ENCODE data around the gene TWNK.

Gene TWNK

DNA sequence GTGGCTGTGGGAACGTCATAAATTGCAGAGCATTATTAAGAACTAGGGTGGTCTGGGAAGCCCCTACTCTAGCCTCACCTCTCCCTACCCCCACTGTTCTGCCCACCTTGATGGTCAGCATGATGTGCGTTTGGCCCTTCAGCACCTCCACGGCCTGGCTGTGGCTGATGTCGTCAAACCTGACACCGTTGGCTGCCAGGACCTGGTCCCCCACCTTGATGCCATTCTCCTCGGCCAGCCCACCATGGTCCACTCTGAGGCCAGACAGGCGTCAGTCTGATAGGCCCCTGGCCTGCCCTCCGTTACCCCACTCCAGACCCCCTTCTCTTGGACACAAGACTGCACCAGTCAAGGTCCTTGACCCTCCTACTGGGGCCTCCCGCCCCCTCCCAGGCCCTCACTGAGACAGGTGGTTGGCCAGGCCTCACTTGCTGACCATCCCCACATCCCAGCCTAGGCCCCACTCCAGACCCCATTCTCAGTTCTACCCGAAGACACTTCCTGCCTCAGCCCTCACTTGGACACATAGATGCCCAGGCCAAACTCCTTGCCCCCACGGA is 34.4 kb downstream of the TWNK start:
- Histone ChIP-seq H3K4me1 (ENCODE audit: control extremely low read depth in 1 of 4, control insufficient read depth in 4 of 4, insufficient read depth in 4 of 4, low read length in 3 of 4) (peaks cover 0 to 18% (median 17%) of the 10 kb centered on the region in 4 experiments), H3K27ac (ENCODE audit: insufficient read depth in 1 of 2, low read depth in 1 of 2, low read length in 2 of 2, poor library complexity in 1 of 2, severe bottlenecking in 2 of 2) (no peak overlapping the region), H3K4me3 (ENCODE audit: control insufficient read depth in 1 of 7, extremely low read depth in 1 of 7, insufficient read depth in 4 of 7, low read depth in 2 of 7, low read length in 6 of 7) (no peak overlapping the region), H3K9me3 (ENCODE audit: control extremely low read depth in 1 of 5, control insufficient read depth in 4 of 5, insufficient read depth in 2 of 5, low read depth in 1 of 5, low read length in 4 of 5) (no peaks in the 10 kb centered on the region), H3K27me3 (replicated peaks in 2 of 5; ENCODE audit: control insufficient read depth in 4 of 5, insufficient read depth in 5 of 5, low read length in 4 of 5) (peaks cover 0 to 22% (median 0%) of the 10 kb centered on the region in 5 experiments), H3K36me3 (ENCODE audit: control insufficient read depth in 4 of 4, insufficient read depth in 4 of 4, low read length in 3 of 4) (no peaks in the 10 kb centered on the region)
- ChIA-PET POLR2A (no interaction called here), CTCF (interaction anchor here (1.5 to 45.1 kb wide), 2 partner anchors 13 to 49 kb away, joined by 3 to 1574 read pairs; partner anchors contain the start of gene KAZALD1)
- 97% methylated on average over 11 of the region's 11 CpGs for WGBS (ENCODE audit: insufficient coverage)
- no peak for DNase-seq

DNA sequence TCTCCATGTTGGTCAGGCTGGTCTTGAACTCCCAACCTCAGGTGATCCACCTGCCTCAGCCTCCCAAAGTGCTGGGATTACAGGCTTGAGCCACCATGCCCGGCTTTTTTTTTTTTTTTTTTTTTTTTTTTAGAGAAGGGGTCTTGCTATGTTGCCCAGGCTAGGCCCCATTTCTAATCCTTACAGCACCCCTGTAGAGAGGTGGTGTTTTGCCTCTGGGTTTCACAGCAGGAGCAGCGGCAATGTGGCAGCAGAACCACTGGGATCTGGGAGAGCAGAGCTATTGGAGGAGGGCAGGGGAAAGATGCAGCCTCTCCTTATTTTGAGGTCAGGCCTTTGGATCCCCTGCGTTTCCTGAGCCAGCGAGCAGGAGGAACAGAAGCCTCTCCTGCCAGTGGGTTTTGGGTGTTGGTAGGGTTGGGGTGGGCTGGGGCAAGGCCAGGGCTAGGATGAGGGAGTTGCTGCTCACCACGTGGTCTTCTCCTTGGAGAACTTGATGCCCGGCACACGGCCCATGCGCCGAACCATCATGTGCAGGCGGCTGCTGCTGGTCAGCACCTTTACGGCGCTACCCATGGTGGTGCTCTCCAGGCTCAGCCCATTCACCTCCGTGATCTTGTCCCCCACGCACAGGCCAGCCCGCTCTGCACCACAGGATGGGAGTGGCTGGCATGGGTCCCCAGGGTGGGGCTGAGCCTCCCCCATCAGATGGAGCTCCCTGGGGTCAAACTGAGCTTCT is 35.8 kb downstream of the TWNK start:
- peaks cover 0 to 16% (median 13%) of the 10 kb centered on the region in 4 experiments for H3K4me1 ChIP-seq (ENCODE audit: control extremely low read depth in 1 of 4, control insufficient read depth in 4 of 4, insufficient read depth in 4 of 4, low read length in 3 of 4)
- POLR2A ChIA-PET = no interaction called here
- H3K4me3 ChIP-seq (ENCODE audit: control insufficient read depth in 1 of 7, extremely low read depth in 1 of 7, insufficient read depth in 4 of 7, low read depth in 2 of 7, low read length in 6 of 7) = no peak overlapping the region
- 99% methylated on average over 9 of the region's 15 CpGs for WGBS (ENCODE audit: insufficient coverage)
- H3K9me3 ChIP-seq (ENCODE audit: control extremely low read depth in 1 of 5, control insufficient read depth in 4 of 5, insufficient read depth in 2 of 5, low read depth in 1 of 5, low read length in 4 of 5) = no peaks in the 10 kb centered on the region
- H3K27ac ChIP-seq (ENCODE audit: insufficient read depth in 1 of 2, low read depth in 1 of 2, low read length in 2 of 2, poor library complexity in 1 of 2, severe bottlenecking in 2 of 2) = no peak overlapping the region
- peaks cover 0 to 11% (median 2%) of the 10 kb centered on the region in 5 experiments for H3K27me3 ChIP-seq (replicated peaks in 2 of 5; ENCODE audit: control insufficient read depth in 4 of 5, insufficient read depth in 5 of 5, low read length in 4 of 5)
- no peaks in the 10 kb centered on the region for H3K36me3 ChIP-seq (ENCODE audit: control insufficient read depth in 4 of 4, insufficient read depth in 4 of 4, low read length in 3 of 4)
- DNase-seq = no peak
- CTCF ChIA-PET = interaction anchor here (1.3 to 45.1 kb wide), 3 partner anchors 6 to 119 kb away, joined by 3 to 1574 read pairs (median 166); partner anchors contain the start of gene KAZALD1

DNA sequence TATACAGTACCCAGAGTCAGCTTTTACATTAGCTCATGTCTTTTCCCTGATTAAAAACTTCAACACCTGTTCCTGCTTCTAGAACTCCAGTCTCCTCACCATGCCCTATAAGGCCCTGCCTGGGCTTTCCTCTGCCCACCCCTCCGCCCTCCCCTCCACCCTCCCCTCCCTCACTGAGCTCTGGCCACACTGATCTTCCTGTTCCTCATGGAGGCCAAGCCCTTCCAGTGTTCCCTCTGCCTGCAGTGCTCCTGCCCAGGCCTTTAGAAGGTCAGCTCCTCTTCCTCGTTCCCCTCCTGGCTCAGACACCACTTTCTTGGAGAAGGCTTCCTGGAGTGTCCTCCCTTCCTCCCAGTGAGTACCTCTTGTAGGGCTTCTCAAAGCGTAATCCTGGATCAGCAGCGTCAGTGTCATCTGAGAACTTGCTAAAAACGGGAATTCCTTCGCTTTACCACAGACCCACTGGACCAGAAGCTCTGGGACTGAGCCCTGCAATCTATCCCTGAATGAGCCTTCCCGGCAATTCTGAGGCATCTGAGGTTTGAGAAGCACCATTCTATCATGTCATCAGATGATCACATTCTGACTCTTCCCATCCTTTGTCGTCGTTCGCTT is 39.9 kb downstream of the TWNK start:
- no peaks in the 10 kb centered on the region for H3K36me3 ChIP-seq (ENCODE audit: control insufficient read depth in 4 of 4, insufficient read depth in 4 of 4, low read length in 3 of 4)
- no peaks in the 10 kb centered on the region for H3K9me3 ChIP-seq (ENCODE audit: control extremely low read depth in 1 of 5, control insufficient read depth in 4 of 5, insufficient read depth in 2 of 5, low read depth in 1 of 5, low read length in 4 of 5)
- peaks cover 0 to 28% (median 24%) of the 10 kb centered on the region in 4 experiments for H3K4me1 ChIP-seq (ENCODE audit: control extremely low read depth in 1 of 4, control insufficient read depth in 4 of 4, insufficient read depth in 4 of 4, low read length in 3 of 4)
- DNase-seq = no peak
- peaks cover 0 to 16% (median 9%) of the 10 kb centered on the region in 5 experiments for H3K27me3 ChIP-seq (replicated peaks in 2 of 5; ENCODE audit: control insufficient read depth in 4 of 5, insufficient read depth in 5 of 5, low read length in 4 of 5)
- POLR2A ChIA-PET = no interaction called here
- no peak overlapping the region for H3K27ac ChIP-seq (ENCODE audit: insufficient read depth in 1 of 2, low read depth in 1 of 2, low read length in 2 of 2, poor library complexity in 1 of 2, severe bottlenecking in 2 of 2)
- WGBS (ENCODE audit: insufficient coverage) = 91% methylated on average over 9 of the region's 10 CpGs
- CTCF ChIA-PET = interaction anchor here (1.7 to 45.1 kb wide), 3 partner anchors 10 to 43 kb away, joined by 7 to 1574 read pairs (median 166); partner anchors contain the start of gene KAZALD1
- H3K4me3 ChIP-seq (ENCODE audit: control insufficient read depth in 1 of 7, extremely low read depth in 1 of 7, insufficient read depth in 4 of 7, low read depth in 2 of 7, low read length in 6 of 7) = no peak overlapping the region

DNA sequence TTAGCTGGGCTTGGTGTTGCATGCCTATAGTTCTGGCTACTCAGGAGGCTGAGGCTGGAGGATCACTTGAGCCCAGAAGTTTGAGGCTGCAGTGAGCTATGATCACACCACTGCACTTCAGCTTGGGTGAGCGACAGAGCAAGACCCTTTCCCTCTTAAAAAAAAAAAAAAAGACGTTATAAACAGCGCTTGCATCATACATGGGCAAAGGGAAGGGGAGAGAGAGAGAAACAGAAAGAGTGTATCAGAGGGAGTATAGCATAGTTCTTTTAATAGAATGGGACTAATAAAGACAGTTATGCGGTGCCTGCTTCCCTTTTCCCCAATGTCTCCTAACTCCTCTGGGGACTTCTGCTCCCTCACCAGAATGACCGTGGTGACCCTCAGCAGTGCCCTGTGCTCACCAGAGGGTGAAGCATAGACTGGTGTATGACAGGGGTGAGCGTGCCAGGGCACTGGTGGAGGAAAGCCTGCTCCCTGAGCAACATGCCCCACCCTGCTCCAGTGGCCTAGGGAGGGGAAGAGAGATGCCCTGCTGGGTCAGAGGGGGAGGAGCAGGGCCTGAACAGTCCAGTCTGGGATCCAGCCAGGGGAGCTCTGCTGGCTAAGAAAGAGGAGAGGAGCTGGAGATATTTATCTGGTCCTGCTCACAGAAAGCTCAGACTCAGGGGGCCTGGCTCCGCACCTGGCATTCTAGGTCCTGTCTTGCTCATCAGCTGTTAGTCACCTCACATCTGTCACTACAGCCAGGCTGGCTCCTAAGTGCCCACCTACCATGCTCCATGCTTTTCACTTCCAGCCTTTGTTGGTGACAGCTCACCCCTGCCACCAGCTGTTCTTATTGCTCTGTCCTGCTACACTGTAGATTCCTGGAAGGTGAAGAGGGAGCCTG is 41.3 kb downstream of the TWNK start:
- H3K27ac ChIP-seq (ENCODE audit: insufficient read depth in 1 of 2, low read depth in 1 of 2, low read length in 2 of 2, poor library complexity in 1 of 2, severe bottlenecking in 2 of 2) = no peak overlapping the region
- no peak overlapping the region for H3K4me3 ChIP-seq (ENCODE audit: control insufficient read depth in 1 of 7, extremely low read depth in 1 of 7, insufficient read depth in 4 of 7, low read depth in 2 of 7, low read length in 6 of 7)
- no peak for DNase-seq
- H3K27me3 ChIP-seq (replicated peaks in 2 of 5; ENCODE audit: control insufficient read depth in 4 of 5, insufficient read depth in 5 of 5, low read length in 4 of 5) = peaks cover 0 to 16% (median 9%) of the 10 kb centered on the region in 5 experiments
- POLR2A ChIA-PET = interaction anchor here (0.6 kb wide), 1 partner anchor 31 kb away, joined by 3 read pairs; no protein-coding TSS in a partner anchor
- no peaks in the 10 kb centered on the region for H3K36me3 ChIP-seq (ENCODE audit: control insufficient read depth in 4 of 4, insufficient read depth in 4 of 4, low read length in 3 of 4)
- WGBS (ENCODE audit: insufficient coverage) = 78% methylated on average over 3 of the region's 7 CpGs
- CTCF ChIA-PET = interaction anchor here (1.4 to 45.1 kb wide), 4 partner anchors 12 to 42 kb away, joined by 3 to 1574 read pairs (median 86); partner anchors contain the start of genes KAZALD1, MRPL43 and TWNK
- H3K9me3 ChIP-seq (ENCODE audit: control extremely low read depth in 1 of 5, control insufficient read depth in 4 of 5, insufficient read depth in 2 of 5, low read depth in 1 of 5, low read length in 4 of 5) = no peaks in the 10 kb centered on the region
- peaks cover 2 to 40% (median 37%) of the 10 kb centered on the region in 4 experiments for H3K4me1 ChIP-seq (ENCODE audit: control extremely low read depth in 1 of 4, control insufficient read depth in 4 of 4, insufficient read depth in 4 of 4, low read length in 3 of 4)

DNA sequence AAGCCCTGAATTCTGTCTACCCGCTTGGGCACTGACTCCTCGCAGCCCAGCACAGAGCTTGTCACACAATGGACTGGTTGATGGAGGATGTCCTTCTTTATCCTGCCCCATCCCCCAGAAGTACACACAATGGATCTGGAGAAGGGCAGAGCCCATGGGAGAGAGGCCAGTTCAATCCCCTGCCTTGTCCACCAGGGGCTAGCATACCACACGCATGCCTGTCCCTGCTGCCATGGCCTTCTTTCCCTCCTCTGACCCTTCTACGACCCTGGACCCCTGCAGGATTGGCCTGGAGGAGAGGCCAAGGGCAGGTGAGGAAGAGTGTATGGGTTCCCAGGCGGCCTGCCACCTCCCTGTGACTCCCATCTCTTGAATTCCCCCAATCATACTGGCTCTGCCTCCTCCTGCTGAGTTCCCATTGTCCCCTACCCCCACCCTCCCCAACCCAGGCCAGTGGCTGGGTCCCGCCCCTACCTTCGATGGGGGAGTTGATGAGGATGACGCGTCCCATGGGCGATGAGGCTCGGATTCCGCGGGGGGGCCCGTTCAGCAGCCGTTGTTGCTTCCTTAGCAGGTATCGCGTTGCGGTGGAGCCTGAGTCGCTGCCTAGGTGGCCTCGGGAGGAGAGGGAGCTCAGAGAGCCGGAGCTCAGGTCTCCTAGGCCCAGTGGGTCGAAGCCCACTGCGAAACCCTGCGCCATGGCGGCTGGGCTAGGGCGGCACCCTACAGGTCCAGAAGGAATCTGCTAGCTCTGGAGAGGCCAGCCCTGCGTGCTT is 42.4 kb downstream of the TWNK start:
- peaks cover 0 to 2% (median 0%) of the 10 kb centered on the region in 4 experiments for H3K36me3 ChIP-seq (ENCODE audit: control insufficient read depth in 4 of 4, insufficient read depth in 4 of 4, low read length in 3 of 4)
- 61% methylated on average over 22 of the region's 27 CpGs for WGBS (ENCODE audit: insufficient coverage)
- peaks cover 0 to 16% (median 9%) of the 10 kb centered on the region in 5 experiments for H3K27me3 ChIP-seq (replicated peaks in 2 of 5; ENCODE audit: control insufficient read depth in 4 of 5, insufficient read depth in 5 of 5, low read length in 4 of 5)
- H3K4me1 ChIP-seq (ENCODE audit: control extremely low read depth in 1 of 4, control insufficient read depth in 4 of 4, insufficient read depth in 4 of 4, low read length in 3 of 4) = peaks cover 2 to 45% (median 37%) of the 10 kb centered on the region in 4 experiments
- no peaks in the 10 kb centered on the region for H3K9me3 ChIP-seq (ENCODE audit: control extremely low read depth in 1 of 5, control insufficient read depth in 4 of 5, insufficient read depth in 2 of 5, low read depth in 1 of 5, low read length in 4 of 5)
- H3K4me3 ChIP-seq (ENCODE audit: control insufficient read depth in 1 of 7, extremely low read depth in 1 of 7, insufficient read depth in 4 of 7, low read depth in 2 of 7, low read length in 6 of 7) = no peak overlapping the region
- ChIA-PET POLR2A (no interaction called here), CTCF (interaction anchor here (1.4 to 45.1 kb wide), 5 partner anchors 13 to 43 kb away, joined by 3 to 1574 read pairs (median 7); partner anchors contain the start of genes KAZALD1, MRPL43 and TWNK)
- no peak for DNase-seq
- no peak overlapping the region for H3K27ac ChIP-seq (ENCODE audit: insufficient read depth in 1 of 2, low read depth in 1 of 2, low read length in 2 of 2, poor library complexity in 1 of 2, severe bottlenecking in 2 of 2)

Data from common myeloid progenitor, CD34-positive (primary cell).